ENCODE data around the gene PRMT5.

DNA sequence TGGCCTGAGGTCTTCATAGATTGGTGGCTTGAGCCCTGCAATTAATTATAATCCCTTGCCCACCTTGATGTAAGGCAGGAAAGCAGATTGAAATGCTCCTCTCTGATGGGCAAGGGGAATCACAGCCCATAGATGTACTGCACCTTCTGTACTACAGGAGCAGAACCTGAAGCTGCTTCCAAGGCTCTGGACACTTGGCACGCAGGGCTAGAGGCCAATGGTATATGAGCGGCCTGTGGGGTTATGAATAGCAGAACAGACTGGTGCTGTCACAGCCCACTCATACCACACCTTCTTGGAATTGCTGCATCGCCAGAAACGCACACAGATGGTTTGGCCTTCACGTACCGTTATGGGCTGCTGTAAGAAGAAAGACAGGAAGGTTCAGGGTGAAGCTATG, 8.5 kb downstream of the PRMT5 start:
- TF ChIP-seq SUZ12 (IDR thresholded peaks at IDR 0.05; ENCODE audit: extremely low read depth, insufficient read depth, insufficient read length) (no peak), YY1 (IDR thresholded peaks at IDR 0.05; ENCODE audit: insufficient read depth, insufficient read length) (no peak), ZNF274 (IDR thresholded peaks at IDR 0.05; ENCODE audit: low read depth, low read length) (no peak)

All from NT2/D1 (cell line).